ENCODE data around the gene CNOT2. TPM values are rescaled to one million over a fixed set of nuclear protein-coding genes. Genes with fewer than 3 reads are reported as not detected.

The CNOT2 gene
- total and polyA plus RNA-seq, 2 experiments from 2014 or later: 110 to 152 TPM

DNA sequence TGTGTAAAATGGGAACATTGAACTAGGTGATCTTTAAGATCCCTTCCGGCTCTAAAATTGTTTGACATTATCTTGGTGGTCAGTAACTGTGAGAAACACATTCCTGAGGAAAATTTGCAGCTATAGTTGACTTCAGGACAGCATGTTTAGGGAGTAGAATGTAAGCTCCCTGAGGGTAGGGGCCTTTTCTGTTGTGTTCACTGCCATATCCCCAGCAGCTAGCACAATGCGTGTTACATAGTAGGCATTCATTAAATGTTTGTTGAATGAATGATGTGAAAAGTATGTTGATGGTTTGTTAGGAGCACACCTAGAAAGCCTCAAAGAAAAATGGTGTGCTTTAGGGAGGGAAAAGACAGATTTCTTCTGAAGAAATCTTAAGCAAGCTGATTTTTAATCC is 84.3 kb downstream of the CNOT2 start:
- Histone ChIP-seq H2AFZ (no peak overlapping the region), H3K27ac (ENCODE audit: low read depth) (0 out of 2 replicates have a peak overlapping the region, but pooled peaks have one; percentile 34)

More for the DNA sequence above, 84.3 kb downstream of the CNOT2 start:
- no peaks in the 10 kb centered on the region for H3K27me3 ChIP-seq (ENCODE audit: insufficient read depth)
- Mint-ChIP-seq H3K4me1 (peaks cover 33% of the 10 kb centered on the region), H3K9me3 (no peaks in the 10 kb centered on the region), H3K4me3 (no peak overlapping the region), H3K36me3 (ENCODE audit: low read depth) (peaks cover 5% of the 10 kb centered on the region; the same call in 2 of the 3 replicates), H3K27ac (no peak overlapping the region), H3K27me3 (ENCODE audit: insufficient read depth, low read depth, poor library complexity) (no peaks in the 10 kb centered on the region)
- H4K20me1 ChIP-seq (replicated peaks; ENCODE audit: insufficient read depth): no peaks in the 10 kb centered on the region
- TF ChIP-seq ZNF462 (CRISPR knock-in tag; IDR thresholded peaks at IDR 0.05) (no peak), ZNF331 (CRISPR knock-in tag; IDR thresholded peaks at IDR 0.05; ENCODE audit: low read depth) (no peak), CREB1 (CRISPR knock-in tag; IDR thresholded peaks at IDR 0.05; ENCODE audit: low read depth) (no peak), EZH2 (IDR thresholded peaks at IDR 0.05; ENCODE audit: low read depth, unreplicated experiment) (no peak), EZH2phosphoT487 (IDR thresholded peaks at IDR 0.05; ENCODE audit: unreplicated experiment) (no peak), JUNB (IDR thresholded peaks at IDR 0.05; ENCODE audit: unreplicated experiment) (no peak), POLR2AphosphoS5 (IDR thresholded peaks at IDR 0.05; ENCODE audit: low read depth) (no peak), STAT1 (IDR thresholded peaks at IDR 0.05; ENCODE audit: unreplicated experiment) (no peak), REST (IDR thresholded peaks at IDR 0.05; ENCODE audit: unreplicated experiment) (no peak), NANOG (IDR thresholded peaks at IDR 0.05; ENCODE audit: borderline replicate concordance) (no peak), ZNF114 (CRISPR knock-in tag; IDR thresholded peaks at IDR 0.05) (no peak)
- TF ChIP-seq, protein P1, sequence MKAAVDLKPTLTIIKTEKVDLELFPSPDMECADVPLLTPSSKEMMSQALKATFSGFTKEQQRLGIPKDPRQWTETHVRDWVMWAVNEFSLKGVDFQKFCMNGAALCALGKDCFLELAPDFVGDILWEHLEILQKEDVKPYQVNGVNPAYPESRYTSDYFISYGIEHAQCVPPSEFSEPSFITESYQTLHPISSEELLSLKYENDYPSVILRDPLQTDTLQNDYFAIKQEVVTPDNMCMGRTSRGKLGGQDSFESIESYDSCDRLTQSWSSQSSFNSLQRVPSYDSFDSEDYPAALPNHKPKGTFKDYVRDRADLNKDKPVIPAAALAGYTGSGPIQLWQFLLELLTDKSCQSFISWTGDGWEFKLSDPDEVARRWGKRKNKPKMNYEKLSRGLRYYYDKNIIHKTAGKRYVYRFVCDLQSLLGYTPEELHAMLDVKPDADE (IDR thresholded peaks at IDR 0.05): no peak
- TF ChIP-seq, protein P2, sequence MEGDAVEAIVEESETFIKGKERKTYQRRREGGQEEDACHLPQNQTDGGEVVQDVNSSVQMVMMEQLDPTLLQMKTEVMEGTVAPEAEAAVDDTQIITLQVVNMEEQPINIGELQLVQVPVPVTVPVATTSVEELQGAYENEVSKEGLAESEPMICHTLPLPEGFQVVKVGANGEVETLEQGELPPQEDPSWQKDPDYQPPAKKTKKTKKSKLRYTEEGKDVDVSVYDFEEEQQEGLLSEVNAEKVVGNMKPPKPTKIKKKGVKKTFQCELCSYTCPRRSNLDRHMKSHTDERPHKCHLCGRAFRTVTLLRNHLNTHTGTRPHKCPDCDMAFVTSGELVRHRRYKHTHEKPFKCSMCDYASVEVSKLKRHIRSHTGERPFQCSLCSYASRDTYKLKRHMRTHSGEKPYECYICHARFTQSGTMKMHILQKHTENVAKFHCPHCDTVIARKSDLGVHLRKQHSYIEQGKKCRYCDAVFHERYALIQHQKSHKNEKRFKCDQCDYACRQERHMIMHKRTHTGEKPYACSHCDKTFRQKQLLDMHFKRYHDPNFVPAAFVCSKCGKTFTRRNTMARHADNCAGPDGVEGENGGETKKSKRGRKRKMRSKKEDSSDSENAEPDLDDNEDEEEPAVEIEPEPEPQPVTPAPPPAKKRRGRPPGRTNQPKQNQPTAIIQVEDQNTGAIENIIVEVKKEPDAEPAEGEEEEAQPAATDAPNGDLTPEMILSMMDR (conservative IDR thresholded peaks at IDR 0.05; ENCODE audit: low read depth in 2 of 2): no peak
- H3K4me3 ChIP-seq: no peak overlapping the region
- H3K4me2 ChIP-seq: no peak overlapping the region
- DNase-seq (ENCODE audit: low spot score) (no peak), ATAC-seq (no peak)
- peaks cover 35% of the 10 kb centered on the region for H3K4me1 ChIP-seq (ENCODE audit: insufficient read depth)
- peaks cover 8% of the 10 kb centered on the region; the same call in 1 of the 2 replicates for H3K79me2 ChIP-seq (replicated peaks; ENCODE audit: insufficient read depth)
- no peaks in the 10 kb centered on the region for H3K9me2 ChIP-seq (ENCODE audit: insufficient read depth)
- H3F3A ChIP-seq (replicated peaks; ENCODE audit: low read depth): no peaks in the 10 kb centered on the region
- H3K36me3 ChIP-seq (ENCODE audit: insufficient read depth): no peaks in the 10 kb centered on the region
